ENCODE data around the gene NPRL2. TPM values are rescaled to one million over a fixed set of nuclear protein-coding genes. Genes with fewer than 3 reads are reported as not detected.
A peak's percentile ranks its signal among the peaks of the same experiment; 100 is the strongest.

Gene NPRL2
- total RNA-seq, 2 donors from 2014 or later, result 21.8 TPM

- no peak for DNase-seq
- H3K27me3 Mint-ChIP-seq (ENCODE audit: insufficient read depth), result no peaks in the 10 kb centered on the region
- no peak overlapping the region for H3K9ac ChIP-seq (ENCODE audit: extremely low read depth, low read length, poor library complexity, severe bottlenecking)
- no peaks in the 10 kb centered on the region for H3K9me3 ChIP-seq (ENCODE audit: control insufficient read depth, low read length)
- 16 to 23% methylated on average over 9 to 14 of the region's 14 CpGs for WGBS, 2 experiments (ENCODE audit: insufficient coverage in 1 of 2, insufficient read length in 1 of 2)
- peak overlapping the region; percentile 74 for H3K27ac Mint-ChIP-seq
- peaks cover 62% of the 10 kb centered on the region for H3K36me3 ChIP-seq (ENCODE audit: control insufficient read depth, insufficient read depth, low read length)
- H3K36me3 Mint-ChIP-seq (ENCODE audit: low read depth), result peaks cover 32% of the 10 kb centered on the region
- H3K4me1 ChIP-seq (ENCODE audit: control insufficient read depth, insufficient read depth, low read length), result peaks cover 23% of the 10 kb centered on the region
- TF ChIP-seq, protein P1, sequence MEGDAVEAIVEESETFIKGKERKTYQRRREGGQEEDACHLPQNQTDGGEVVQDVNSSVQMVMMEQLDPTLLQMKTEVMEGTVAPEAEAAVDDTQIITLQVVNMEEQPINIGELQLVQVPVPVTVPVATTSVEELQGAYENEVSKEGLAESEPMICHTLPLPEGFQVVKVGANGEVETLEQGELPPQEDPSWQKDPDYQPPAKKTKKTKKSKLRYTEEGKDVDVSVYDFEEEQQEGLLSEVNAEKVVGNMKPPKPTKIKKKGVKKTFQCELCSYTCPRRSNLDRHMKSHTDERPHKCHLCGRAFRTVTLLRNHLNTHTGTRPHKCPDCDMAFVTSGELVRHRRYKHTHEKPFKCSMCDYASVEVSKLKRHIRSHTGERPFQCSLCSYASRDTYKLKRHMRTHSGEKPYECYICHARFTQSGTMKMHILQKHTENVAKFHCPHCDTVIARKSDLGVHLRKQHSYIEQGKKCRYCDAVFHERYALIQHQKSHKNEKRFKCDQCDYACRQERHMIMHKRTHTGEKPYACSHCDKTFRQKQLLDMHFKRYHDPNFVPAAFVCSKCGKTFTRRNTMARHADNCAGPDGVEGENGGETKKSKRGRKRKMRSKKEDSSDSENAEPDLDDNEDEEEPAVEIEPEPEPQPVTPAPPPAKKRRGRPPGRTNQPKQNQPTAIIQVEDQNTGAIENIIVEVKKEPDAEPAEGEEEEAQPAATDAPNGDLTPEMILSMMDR (conservative IDR thresholded peaks at IDR 0.05), result no peak
- H3K27ac ChIP-seq (ENCODE audit: low read depth, low read length), result peak overlapping the region; percentile 66
- H3K4me1 Mint-ChIP-seq, result peaks cover 35% of the 10 kb centered on the region
- no peaks in the 10 kb centered on the region for H3K27me3 ChIP-seq (ENCODE audit: control insufficient read depth, insufficient read depth, low read length, poor library complexity, severe bottlenecking)
- H3K4me3 Mint-ChIP-seq, result peak overlapping the region; percentile 87
- H3K4me3 ChIP-seq (ENCODE audit: low read length), result peak overlapping the region; percentile 100
- H3K9me3 Mint-ChIP-seq, result no peaks in the 10 kb centered on the region
Measured at GRCh38 chr3:50322115-50322385, 28.5 kb downstream of the NPRL2 start.

DNA sequence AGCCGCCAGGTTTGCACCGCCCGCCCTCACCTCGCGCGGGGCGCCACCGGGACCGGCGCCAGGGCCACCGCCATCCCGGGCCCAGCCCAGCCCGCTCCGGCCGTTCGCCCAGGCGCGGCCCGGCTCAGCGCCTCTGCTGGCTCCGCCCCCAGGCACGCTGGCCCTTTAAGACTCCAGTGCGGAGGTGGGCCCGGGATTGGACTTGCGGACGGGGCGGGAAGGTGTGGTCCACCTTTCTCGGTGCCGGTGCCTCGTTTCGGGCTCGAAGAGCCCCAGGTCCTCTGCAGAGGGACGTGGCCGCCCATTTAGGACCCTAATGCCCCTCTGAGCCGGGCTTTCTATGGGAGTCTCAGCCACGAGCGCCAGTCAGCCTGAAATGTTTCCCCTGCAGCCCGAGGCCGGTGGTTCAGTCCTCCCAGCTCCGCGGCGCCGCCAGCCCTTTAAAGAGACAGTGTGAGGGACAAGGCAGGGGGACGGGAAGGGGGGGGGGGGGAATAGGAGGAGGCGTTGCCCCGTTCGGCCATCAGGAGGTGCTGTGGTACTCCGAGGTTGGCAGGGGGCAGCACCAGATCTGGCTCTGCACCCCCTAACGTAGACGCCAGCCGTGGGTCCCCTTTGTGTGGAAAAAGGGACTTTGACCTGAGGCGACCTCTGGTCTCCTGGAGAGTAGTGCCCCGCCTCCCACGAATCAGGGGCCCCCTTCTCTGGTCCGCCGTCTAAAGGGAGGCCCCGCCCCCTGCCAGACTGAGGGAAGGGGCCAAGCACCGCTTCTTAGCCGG lies 29.1 kb downstream of the NPRL2 start:
- Histone ChIP-seq H3K4me1 (ENCODE audit: control insufficient read depth, insufficient read depth, low read length) (peaks cover 23% of the 10 kb centered on the region), H3K27me3 (ENCODE audit: control insufficient read depth, insufficient read depth, low read length, poor library complexity, severe bottlenecking) (no peaks in the 10 kb centered on the region), H3K9me3 (ENCODE audit: control insufficient read depth, low read length) (no peaks in the 10 kb centered on the region), H3K36me3 (ENCODE audit: control insufficient read depth, insufficient read depth, low read length) (peaks cover 59% of the 10 kb centered on the region), H3K9ac (ENCODE audit: extremely low read depth, low read length, poor library complexity, severe bottlenecking) (peak overlapping the region; percentile 97), H3K4me3 (ENCODE audit: low read length) (peak overlapping the region; percentile 100), H3K27ac (ENCODE audit: low read depth, low read length) (peak overlapping the region; percentile 100)
- Mint-ChIP-seq H3K4me3 (peak overlapping the region; percentile 87), H3K27ac (peak overlapping the region; percentile 99), H3K9me3 (no peaks in the 10 kb centered on the region), H3K4me1 (peaks cover 35% of the 10 kb centered on the region), H3K36me3 (ENCODE audit: low read depth) (peaks cover 38% of the 10 kb centered on the region), H3K27me3 (ENCODE audit: insufficient read depth) (no peaks in the 10 kb centered on the region)
- 1% methylated on average over 20 to 58 of the region's 59 CpGs for WGBS, 2 experiments (ENCODE audit: insufficient coverage in 1 of 2, insufficient read length in 1 of 2)
- peak; percentile 97 for DNase-seq
- TF ChIP-seq, protein P1 (conservative IDR thresholded peaks at IDR 0.05), result peak; percentile 83

- H3K4me3 Mint-ChIP-seq, result peak overlapping the region; percentile 87
- H3K4me1 Mint-ChIP-seq, result peaks cover 35% of the 10 kb centered on the region
- no peaks in the 10 kb centered on the region for H3K9me3 Mint-ChIP-seq
- Histone ChIP-seq H3K9me3 (ENCODE audit: control insufficient read depth, low read length) (no peaks in the 10 kb centered on the region), H3K36me3 (ENCODE audit: control insufficient read depth, insufficient read depth, low read length) (peaks cover 53% of the 10 kb centered on the region), H3K4me3 (ENCODE audit: low read length) (peak overlapping the region; percentile 100), H3K27ac (ENCODE audit: low read depth, low read length) (peak overlapping the region; percentile 100), H3K9ac (ENCODE audit: extremely low read depth, low read length, poor library complexity, severe bottlenecking) (peak overlapping the region; percentile 97), H3K4me1 (ENCODE audit: control insufficient read depth, insufficient read depth, low read length) (peaks cover 23% of the 10 kb centered on the region), H3K27me3 (ENCODE audit: control insufficient read depth, insufficient read depth, low read length, poor library complexity, severe bottlenecking) (no peaks in the 10 kb centered on the region)
- peak overlapping the region; percentile 93 for H3K27ac Mint-ChIP-seq
- WGBS, 2 experiments (ENCODE audit: insufficient coverage in 1 of 2, insufficient read length in 1 of 2), result 0% methylated on average over 14 to 45 of the region's 45 CpGs
- peaks cover 38% of the 10 kb centered on the region for H3K36me3 Mint-ChIP-seq (ENCODE audit: low read depth)
- no peaks in the 10 kb centered on the region for H3K27me3 Mint-ChIP-seq (ENCODE audit: insufficient read depth)
- TF ChIP-seq, protein P1 (conservative IDR thresholded peaks at IDR 0.05), result no peak
- DNase-seq, result peak; percentile 90
Measured at GRCh38 chr3:50320853-50321335, 29.7 kb downstream of the NPRL2 start.
